H1 (cell line): ENCODE results near the gene FNIP2. TPM values are rescaled to one million over a fixed set of nuclear protein-coding genes. Genes with fewer than 3 reads are reported as not detected.

Experiments used
- CTCF ChIA-PET: fragments of 300-600 bp; sonication (Branson Sonifier 250); formaldehyde crosslinking; loops from one replicate; lab custom pipeline; 2021; ENCODE audit not compliant: partially characterized antibody; lab: Charles Lee
- POLR2A ChIA-PET: fragments of 300-600 bp; sonication (Branson Sonifier 250); formaldehyde crosslinking; loops from one replicate; lab custom pipeline; 2021; ENCODE audit warnings: inconsistent platforms; ENCODE audit not compliant: partially characterized antibody; lab: Charles Lee
- DNase-seq, 2 experiments: peaks; one replicate each; pipeline versions ENCODE4 v3.0.0 to v3.0.0-alpha.2; 2010 to 2022; ENCODE audit warnings: low spot score in 2 of 2, low read depth in 1 of 2, mixed read lengths in 1 of 2
- FAIRE-seq: peaks from 2 replicates; lab custom pipeline; 2011; peaks lifted over from hg19 to GRCh38; lab: Jason Lieb, UNC
- H2AFZ ChIP-seq: 2 replicates; pipeline ENCODE4 v1.8.1; 2012; ENCODE audit warnings: low read length, inconsistent platforms
- H2AK5ac ChIP-seq: 2 replicates; pipeline ENCODE4 v1.6.1; 2013; ENCODE audit warnings: low read depth, low read length
- H2BK120ac ChIP-seq: replicated peaks from 2 replicates; pipeline ENCODE3; 2013; ENCODE audit warnings: low read depth, low read length, inconsistent platforms
- H2BK12ac ChIP-seq: 2 replicates; pipeline ENCODE4 v1.6.1; 2013; ENCODE audit warnings: low read depth, low read length
- H2BK15ac ChIP-seq: 2 replicates; pipeline ENCODE4 v1.6.1; 2013; ENCODE audit warnings: low read length
- H2BK20ac ChIP-seq: 2 replicates; pipeline ENCODE4 v1.6.1; 2013; ENCODE audit warnings: low read length
- H2BK5ac ChIP-seq: 2 replicates; pipeline ENCODE4 v1.6.1; 2013; ENCODE audit warnings: low read depth, low read length
- H3K14ac ChIP-seq: 2 replicates; pipeline ENCODE4 v1.6.1; 2013; ENCODE audit warnings: inconsistent platforms; ENCODE audit not compliant: insufficient read length
- H3K18ac ChIP-seq: 2 replicates; pipeline ENCODE4 v1.6.1; 2013; ENCODE audit warnings: low read length; ENCODE audit errors: extremely low read depth
- H3K23ac ChIP-seq: 2 replicates; pipeline ENCODE4 v1.6.1; 2013; ENCODE audit warnings: inconsistent platforms; ENCODE audit not compliant: insufficient read length
- H3K23me2 ChIP-seq: 2 replicates; pipeline ENCODE4 v1.6.1; 2013; ENCODE audit warnings: low read depth, low read length
- H3K27ac ChIP-seq: 2 replicates; pipeline ENCODE4 v1.6.1; 2011; ENCODE audit warnings: low read depth, low read length, inconsistent platforms
- H3K27me3 ChIP-seq, 4 experiments: replicated peaks in 1 of 4; 1 replicate in 1 of 4; 2 replicates in 3 of 4; pipeline versions ENCODE4 v1.6.1 to v1.8.1; 2011 to 2013; ENCODE audit warnings: low read length in 3 of 4, mild to moderate bottlenecking in 3 of 4, inconsistent platforms in 2 of 4, mixed read lengths in 2 of 4, moderate library complexity in 1 of 4; ENCODE audit not compliant: control insufficient read depth in 3 of 4, insufficient read depth in 3 of 4; ENCODE audit errors: extremely low read depth in 1 of 4
- H3K36me3 ChIP-seq, 4 experiments: 2 replicates each; pipeline versions ENCODE4 v1.6.1 to v1.8.1; 2011 to 2013; ENCODE audit warnings: mild to moderate bottlenecking in 4 of 4, low read length in 3 of 4, moderate library complexity in 2 of 4, control low read depth in 1 of 4, inconsistent platforms in 1 of 4; ENCODE audit not compliant: insufficient read depth in 4 of 4, control insufficient read depth in 2 of 4
- H3K4ac ChIP-seq: replicated peaks from 2 replicates; pipeline ENCODE3; 2013; ENCODE audit warnings: low read length, low read depth, mixed read lengths, inconsistent platforms; ENCODE audit not compliant: insufficient read length
- H3K4me1 ChIP-seq, 4 experiments: replicated peaks in 1 of 4; 1 replicate in 1 of 4; 2 replicates in 3 of 4; pipeline versions ENCODE4 v1.6.1 to v1.8.1; 2011 to 2013; ENCODE audit warnings: low read length in 3 of 4, inconsistent platforms in 2 of 4, mixed read lengths in 1 of 4; ENCODE audit not compliant: insufficient read depth in 4 of 4, control insufficient read depth in 3 of 4
- H3K4me2 ChIP-seq, 2 experiments: 2 replicates each; pipeline versions ENCODE4 v1.6.1 to v1.8.1; 2011 to 2013; ENCODE audit warnings: low read depth in 2 of 2, low read length in 2 of 2, control low read depth in 1 of 2, inconsistent platforms in 1 of 2, mild to moderate bottlenecking in 1 of 2; ENCODE audit not compliant: insufficient read depth in 1 of 2
- H3K4me3 ChIP-seq, 4 experiments: fragments of 200-600, 300-600 bp in 1 of 4; sonication (generic), shearing (Covaris generic), sonication (Bioruptor Twin) in 1 of 4; 2 replicates each; pipeline versions ENCODE4 v1.5.1 to v1.8.1; 2011 to 2016; ENCODE audit warnings: low read length in 4 of 4, low read depth in 3 of 4, control low read depth in 2 of 4, inconsistent platforms in 2 of 4, mild to moderate bottlenecking in 2 of 4, mixed read lengths in 1 of 4, moderate library complexity in 1 of 4; ENCODE audit not compliant: insufficient read depth in 2 of 4; ENCODE audit errors: extremely low read depth in 1 of 4
- H3K56ac ChIP-seq: replicated peaks from 2 replicates; pipeline ENCODE3; 2013; ENCODE audit warnings: low read depth, mild to moderate bottlenecking, mixed read lengths, low read length, inconsistent platforms; ENCODE audit not compliant: insufficient read length
- H3K79me1 ChIP-seq: 2 replicates; pipeline ENCODE4 v1.6.1; 2013; ENCODE audit warnings: low read depth, low read length, control low read depth
- H3K79me2 ChIP-seq, 2 experiments: 2 replicates each; pipeline versions ENCODE4 v1.6.1 to v1.8.1; 2012 to 2013; ENCODE audit warnings: low read length in 2 of 2, mild to moderate bottlenecking in 2 of 2, inconsistent platforms in 1 of 2; ENCODE audit not compliant: insufficient read depth in 2 of 2, control insufficient read depth in 1 of 2
- H3K9ac ChIP-seq, 4 experiments: replicated peaks in 1 of 4; 1 replicate in 1 of 4; 2 replicates in 3 of 4; pipeline versions ENCODE4 v1.6.1 to v1.8.1; 2011 to 2013; ENCODE audit warnings: low read depth in 3 of 4, low read length in 3 of 4, control low read depth in 2 of 4, mild to moderate bottlenecking in 2 of 4, moderate library complexity in 2 of 4, inconsistent platforms in 1 of 4; ENCODE audit errors: extremely low read depth in 1 of 4
- H3K9me3 ChIP-seq, 2 experiments: 2 replicates each; pipeline versions ENCODE4 v1.6.1 to v1.8.1; 2012 to 2013; ENCODE audit warnings: mild to moderate bottlenecking in 2 of 2, moderate library complexity in 2 of 2, control low read depth in 1 of 2, inconsistent platforms in 1 of 2, low read depth in 1 of 2, low read length in 1 of 2, mixed read lengths in 1 of 2; ENCODE audit not compliant: insufficient read depth in 2 of 2
- H4K20me1 ChIP-seq, 2 experiments: replicated peaks in 1 of 2; 2 replicates each; pipeline versions ENCODE3 to v1.8.1; 2011 to 2013; ENCODE audit warnings: inconsistent platforms in 2 of 2, low read length in 2 of 2, mild to moderate bottlenecking in 1 of 2; ENCODE audit not compliant: insufficient read depth in 2 of 2, control insufficient read depth in 1 of 2
- H4K5ac ChIP-seq: 2 replicates; pipeline ENCODE4 v1.6.1; 2013; ENCODE audit warnings: low read length, low read depth, mixed read lengths, inconsistent platforms; ENCODE audit not compliant: insufficient read length
- H4K8ac ChIP-seq: 2 replicates; pipeline ENCODE4 v1.8.0; 2013; ENCODE audit warnings: mild to moderate bottlenecking, moderate library complexity, low read length, inconsistent platforms; ENCODE audit not compliant: insufficient read depth; ENCODE audit errors: extremely low read depth
- H4K91ac ChIP-seq: replicated peaks from 2 replicates; pipeline ENCODE3; 2013; ENCODE audit warnings: low read length, mixed read lengths, inconsistent platforms; ENCODE audit not compliant: insufficient read length
- SP2 ChIP-seq: IDR thresholded peaks from 2 replicates; pipeline ENCODE4 v1.6.1; 2012; ENCODE audit warnings: mild to moderate bottlenecking, low read length, inconsistent platforms
- WGBS, 2 experiments: shearing (Covaris generic) in 1 of 2; methylation state at CpG; one replicate each; pipeline versions ENCODE4 v1.1.6 to v1.1.7; 2013 to 2015; ENCODE audit warnings: low lambda C conversion rate in 2 of 2, mixed read lengths in 2 of 2, inconsistent platforms in 1 of 2, low coverage in 1 of 2, missing lambda C conversion rate in 1 of 2; ENCODE audit not compliant: insufficient replicate concordance in 2 of 2, insufficient coverage in 1 of 2, insufficient read length in 1 of 2; ENCODE audit errors: extremely low coverage in 1 of 2, missing lambda C conversion rate in 1 of 2; 5-methylcytosine and 5-hydroxymethylcytosine counted together
- polyA plus RNA-seq, 7 experiments: library from polyadenylated mRNA; depleted of rRNA in 3 of 7; stranded (reverse) in 5 of 7; unstranded in 2 of 7; fragments of >200 nt in 5 of 7; fragments of 200-250 nt in 2 of 7; gene quantifications; 1 replicate in 5 of 7; 2 replicates in 1 of 7; 4 replicates in 1 of 7; pipeline versions ENCODE4 v1.2.1 to v1.2.3, GENCODE V29; 2011 to 2013; ENCODE audit warnings: missing spikeins in 2 of 7, mixed read lengths in 2 of 7
- total RNA-seq: library from RNA; stranded (reverse); fragmentation: NEBNext Ultra II Directional; extraction: Animal tissue kit (Norgen Biotek cat#: 25700); gene quantifications from 2 replicates; pipeline ENCODE4 v1.2.1, GENCODE V29; 2021

Gene FNIP2
- total and polyA plus RNA-seq, 2 of the 8 experiments (the other 6 are each of a cell fraction or from before 2014, with no cell fraction given), result 4.0 to 13.0 TPM

- Histone ChIP-seq H3K18ac (no peak overlapping the region), H3K14ac (no peak overlapping the region), H3K27ac (no peak overlapping the region), H3K23me2 (no peaks in the 10 kb centered on the region), H3K36me3 (no peaks in the 10 kb centered on the region), H3K79me2 (no peaks in the 10 kb centered on the region), H2AK5ac (no peak overlapping the region), H4K20me1 (no peaks in the 10 kb centered on the region), H3K79me1 (no peaks in the 10 kb centered on the region), H2BK20ac (no peak overlapping the region), H3K9ac (no peak overlapping the region), H4K91ac (no peak overlapping the region), H3K4ac (no peak overlapping the region), H3K4me3 (no peak overlapping the region), H3K4me1 (peaks cover 0 to 4% (median 3%) of the 10 kb centered on the region in 4 experiments; a peak in 3 of 7 replicates), H2BK5ac (no peak overlapping the region), H4K5ac (no peak overlapping the region), H3K4me2 (no peak overlapping the region), H4K8ac (no peak overlapping the region), H3K9me3 (no peaks in the 10 kb centered on the region), H2BK15ac (no peak overlapping the region), H3K23ac (no peak overlapping the region), H3K56ac (no peak overlapping the region), H2AFZ (no peak overlapping the region), H2BK120ac (no peak overlapping the region), H3K27me3 (no peaks in the 10 kb centered on the region), H2BK12ac (no peak overlapping the region)
- no peak for DNase-seq
- ChIA-PET POLR2A (no interaction called here), CTCF (interaction anchor here (1.0 kb wide), 1 partner anchor 41 kb away, joined by 4 read pairs; no protein-coding TSS in a partner anchor)
- no peak for FAIRE-seq
- 85% methylated on average over 6 of the region's 6 CpGs; no CpG with 5 or more reads in 1 of the 2 experiments for WGBS, 2 experiments
- no peak for TF ChIP-seq SP2
These were observed 41.0 kb downstream of the FNIP2 start for GRCh38 chr4:158809611-158810486.
